Motor neuron (in vitro differentiated cells): ENCODE data around the gene PCNT. TPM values are rescaled to one million over a fixed set of nuclear protein-coding genes. Genes with fewer than 3 reads are reported as not detected.
"Not testable (repeated sequence)": the region's sequence is repeated elsewhere in the genome, so short reads cannot be mapped to it uniquely, and the experiment has no call there.

Experiments used
- ATAC-seq, 8 experiments: fragments of 200-7000 bp; cut with Tn5 transposase; replicated peaks in 6 of 8; 2 replicates each; pipeline ENCODE4 v1.8.0; 2021; ENCODE audit warnings: mild to moderate bottlenecking in 8 of 8, moderate library complexity in 8 of 8
- H3K27ac ChIP-seq, 2 donors: fragments of 250-450 bp; sonication (Bioruptor Pico); 2 replicates each; pipeline ENCODE4 v1.9.0; 2021; ENCODE audit warnings: antibody characterized with exemption in 2 of 2, mild to moderate bottlenecking in 2 of 2, moderate library complexity in 1 of 2
- H3K4me1 ChIP-seq, 2 donors: fragments of 250-450 bp; sonication (Bioruptor Pico); replicated peaks in 1 of 2; 2 replicates each; pipeline ENCODE4 v1.6.1; 2021; ENCODE audit warnings: antibody characterized with exemption in 2 of 2, mild to moderate bottlenecking in 2 of 2, moderate library complexity in 1 of 2
- H3K4me3 ChIP-seq, 5 donors: fragments of 250-450 bp; sonication (Bioruptor Pico); 2 replicates each; pipeline ENCODE4 v1.9.0; 2021; ENCODE audit warnings: antibody characterized with exemption in 5 of 5, mild to moderate bottlenecking in 5 of 5, moderate library complexity in 4 of 5
- WGBS, 10 experiments: fragments of 450-650 bp; shearing (Covaris generic); methylation state at CpG; one replicate each; pipeline ENCODE4 v1.0.0; 2022; 5-methylcytosine and 5-hydroxymethylcytosine counted together
- in situ Hi-C, 9 experiments: fragments of 400-800 bp; cut with MboI; loops; one replicate each; pipeline ENCODE4 v1.15.0; 2021; ENCODE audit warnings: low sequenced_read_pairs in 9 of 9, low pct_unique_long_range_greater_than_20kb in 2 of 9; ENCODE audit not compliant: unreplicated experiment in 9 of 9
- total RNA-seq, 8 experiments: library from RNA; unstranded; fragments of 300-600 nt; gene quantifications; 2 replicates each; pipeline versions ENCODE4 v1.2.3 to v1.2.4, GENCODE V29; 2022

PCNT gene
- total RNA-seq, 8 experiments from 2014 or later = 8.9 to 49.0 (median 14.3) TPM

- H3K27ac ChIP-seq = no peak overlapping the region
- no peak for ATAC-seq
- in situ Hi-C loops = no loop called here
- WGBS, 10 experiments = 80 to 92% (median 83%) methylated on average over 2 to 7 of the region's 15 CpGs; no CpG with 5 or more reads in 3 of the 10 experiments
- no peaks in the 10 kb centered on the region for H3K4me1 ChIP-seq
- H3K4me3 ChIP-seq = no peak overlapping the region
Measured at GRCh38 chr21:46402421-46402820, 78.5 kb downstream of the PCNT start.

- in situ Hi-C loops, H3K4me1 ChIP-seq, H3K27ac ChIP-seq, ATAC-seq, H3K4me3 ChIP-seq: not testable (repeated sequence)
- 69 to 100% (median 97%) methylated on average over 2 to 8 of the region's 47 CpGs; no CpG with 5 or more reads in 4 of the 10 experiments for WGBS, 10 experiments
Measured at GRCh38 chr21:46403234-46403811, 79.4 kb downstream of the PCNT start.

GRCh38 chr21:46404306-46404705, 80.3 kb downstream of the PCNT start:
- no peak overlapping the region for H3K4me3 ChIP-seq
- in situ Hi-C loops = no loop called here
- ATAC-seq = no peak
- no peak overlapping the region for H3K27ac ChIP-seq
- WGBS, 10 experiments = 89 to 100% (median 95%) methylated on average over 2 to 14 of the region's 14 CpGs; no CpG with 5 or more reads in 1 of the 10 experiments
- no peaks in the 10 kb centered on the region for H3K4me1 ChIP-seq

- 75 to 100% (median 92%) methylated on average over 1 to 8 of the region's 8 CpGs for WGBS, 10 experiments
- no peak for ATAC-seq
Measured at GRCh38 chr21:46406001-46406400, 82.0 kb downstream of the PCNT start.

DNA sequence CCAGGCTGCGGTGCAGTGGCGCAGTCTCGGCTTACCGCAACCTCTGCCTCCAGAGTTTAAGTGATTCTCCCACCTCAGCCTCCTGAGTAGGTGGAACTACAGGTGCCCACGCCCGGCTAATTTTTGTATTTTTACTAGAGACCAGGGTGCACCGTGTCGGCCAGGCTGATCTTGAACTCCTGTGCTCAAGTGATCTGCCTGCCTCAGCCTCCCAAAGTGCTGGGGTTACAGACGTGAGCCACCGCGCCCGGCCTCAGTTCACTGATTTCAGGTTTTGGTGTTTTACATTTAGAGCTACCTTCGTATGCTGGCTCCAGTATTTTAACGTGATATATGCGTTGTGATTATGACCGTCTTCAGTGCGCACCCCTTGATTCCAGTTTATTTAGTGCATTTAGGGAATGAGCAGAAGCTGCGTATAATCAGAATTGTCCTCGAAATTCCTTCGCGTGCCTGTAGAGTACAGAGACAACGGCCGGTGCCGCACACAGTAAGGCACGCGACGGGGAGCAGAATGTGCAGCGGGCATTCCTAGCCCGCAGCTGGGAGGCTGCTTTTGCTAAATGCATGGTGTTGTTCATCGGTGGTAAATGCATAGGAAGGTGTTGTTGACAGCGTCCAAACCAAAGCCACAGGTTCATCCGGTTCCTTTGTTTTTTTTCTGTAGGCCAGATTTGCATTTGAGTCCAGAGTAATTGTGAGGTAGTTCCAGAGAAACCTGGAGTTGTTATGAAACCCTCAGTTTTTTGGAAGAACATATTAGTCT, 85.9 kb downstream of the PCNT start:
- Histone ChIP-seq H3K4me1 (no peaks in the 10 kb centered on the region), H3K27ac (no peak overlapping the region), H3K4me3 (no peak overlapping the region)
- 67 to 100% (median 88%) methylated on average over 1 to 26 of the region's 32 CpGs for WGBS, 10 experiments
- ATAC-seq = no peak
- in situ Hi-C loops = no loop called here

More at GRCh38 chr21:46406001-46406400, 82.0 kb downstream of the PCNT start:
- H3K4me1 ChIP-seq = no peaks in the 10 kb centered on the region
- no peak overlapping the region for H3K27ac ChIP-seq
- in situ Hi-C loops = no loop called here
- H3K4me3 ChIP-seq = no peak overlapping the region

DNA sequence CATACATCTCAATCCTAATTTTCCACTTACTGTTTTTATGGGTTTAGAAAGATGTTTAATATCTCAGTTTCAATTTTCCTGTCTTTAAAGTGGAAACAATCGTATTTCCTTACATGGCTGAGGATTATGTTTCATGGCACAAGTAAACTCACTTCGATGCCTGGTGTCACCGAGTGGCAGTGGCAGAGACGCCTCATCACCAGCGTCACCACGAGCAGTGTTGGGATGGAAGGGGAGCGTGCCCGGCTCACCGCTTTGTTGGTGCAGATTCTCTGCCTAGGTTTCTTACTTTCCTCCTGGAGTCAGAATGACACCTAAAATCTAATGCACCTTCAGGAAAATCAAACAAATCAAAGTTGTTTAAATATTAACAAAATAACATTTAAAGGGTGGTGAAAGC, 86.6 kb downstream of the PCNT start:
- no peaks in the 10 kb centered on the region for H3K4me1 ChIP-seq
- WGBS, 10 experiments = 25 to 100% (median 92%) methylated on average over 1 to 9 of the region's 9 CpGs; no CpG with 5 or more reads in 2 of the 10 experiments
- no peak overlapping the region for H3K27ac ChIP-seq
- ATAC-seq = no peak
- no peak overlapping the region for H3K4me3 ChIP-seq
- in situ Hi-C loops = no loop called here

DNA sequence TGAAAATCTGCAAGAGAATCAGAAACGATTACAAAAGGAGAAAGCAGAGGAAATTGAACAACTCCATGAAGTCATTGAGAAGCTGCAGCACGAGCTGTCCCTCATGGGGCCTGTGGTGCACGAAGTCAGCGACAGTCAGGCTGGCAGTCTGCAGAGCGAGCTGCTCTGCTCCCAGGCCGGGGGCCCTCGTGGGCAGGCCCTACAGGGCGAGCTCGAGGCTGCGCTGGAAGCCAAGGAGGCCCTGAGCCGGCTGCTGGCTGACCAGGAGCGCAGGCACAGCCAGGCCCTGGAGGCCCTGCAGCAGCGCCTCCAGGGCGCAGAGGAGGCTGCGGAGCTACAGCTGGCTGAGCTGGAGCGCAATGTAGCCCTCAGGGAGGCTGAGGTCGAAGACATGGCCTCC, 87.3 kb downstream of the PCNT start:
- H3K4me1 ChIP-seq = no peaks in the 10 kb centered on the region
- ATAC-seq = peak in 2 of 8 experiments; percentile 30 to 46
- WGBS, 10 experiments = 45 to 100% (median 86%) methylated on average over 1 to 8 of the region's 17 CpGs; no CpG with 5 or more reads in 3 of the 10 experiments
- in situ Hi-C loops = no loop called here
- H3K27ac ChIP-seq = no peak overlapping the region
- no peak overlapping the region for H3K4me3 ChIP-seq

- Histone ChIP-seq H3K4me1 (no peaks in the 10 kb centered on the region), H3K27ac (no peak overlapping the region), H3K4me3 (no peak overlapping the region)
- in situ Hi-C loops = no loop called here
- WGBS, 10 experiments = 73 to 100% (median 100%) methylated on average over 1 to 2 of the region's 31 CpGs; no CpG with 5 or more reads in 5 of the 10 experiments
- no peak for ATAC-seq
Measured at GRCh38 chr21:46411691-46412090, 87.7 kb downstream of the PCNT start.

- no peak for ATAC-seq
- in situ Hi-C loops = no loop called here
- Histone ChIP-seq H3K4me1 (no peaks in the 10 kb centered on the region), H3K4me3 (no peak overlapping the region), H3K27ac (no peak overlapping the region)
- WGBS, 10 experiments = 40 to 100% (median 90%) methylated on average over 1 to 4 of the region's 39 CpGs; no CpG with 5 or more reads in 5 of the 10 experiments
Measured at GRCh38 chr21:46412521-46413364, 88.8 kb downstream of the PCNT start.

GRCh38 chr21:46413365-46413696, 89.4 kb downstream of the PCNT start:
- WGBS, 10 experiments = 78 to 92% (median 89%) methylated on average over 3 to 7 of the region's 9 CpGs; no CpG with 5 or more reads in 5 of the 10 experiments
- H3K27ac ChIP-seq = no peak overlapping the region
- in situ Hi-C loops = no loop called here
- no peaks in the 10 kb centered on the region for H3K4me1 ChIP-seq
- no peak for ATAC-seq
- H3K4me3 ChIP-seq = no peak overlapping the region

DNA sequence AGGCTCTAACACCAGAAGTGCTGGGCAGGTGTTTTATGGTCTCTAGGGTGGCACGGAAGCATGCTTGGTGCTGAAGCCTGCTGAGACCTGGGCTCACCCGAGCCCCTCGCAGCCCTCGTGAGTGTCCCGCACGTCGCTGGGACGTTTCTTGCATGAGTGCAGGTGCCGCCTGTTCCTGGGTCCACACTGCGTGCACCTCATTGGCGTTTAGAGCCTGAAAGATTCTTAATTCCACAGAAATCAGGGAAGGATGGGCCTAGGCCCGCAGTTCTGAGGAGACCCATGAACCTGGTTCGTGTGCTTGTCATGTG, 91.0 kb downstream of the PCNT start:
- H3K4me3 ChIP-seq = no peak overlapping the region
- no peak overlapping the region for H3K27ac ChIP-seq
- in situ Hi-C loops = no loop called here
- 90 to 100% (median 97%) methylated on average over 2 to 8 of the region's 13 CpGs; no CpG with 5 or more reads in 2 of the 10 experiments for WGBS, 10 experiments
- no peak for ATAC-seq
- no peaks in the 10 kb centered on the region for H3K4me1 ChIP-seq

- whole genome bisulfite sequencing, 10 experiments = 60% methylated on average over 1 of the region's 20 CpGs; no CpG with 5 or more reads in 9 of the 10 experiments
- no peak overlapping the region for H3K4me3 ChIP-seq
- H3K4me1 ChIP-seq = no peaks in the 10 kb centered on the region
- no peak overlapping the region for H3K27ac ChIP-seq
- in situ Hi-C loops = no loop called here
- ATAC-seq = no peak
Measured at GRCh38 chr21:46416551-46416950, 92.6 kb downstream of the PCNT start.

DNA sequence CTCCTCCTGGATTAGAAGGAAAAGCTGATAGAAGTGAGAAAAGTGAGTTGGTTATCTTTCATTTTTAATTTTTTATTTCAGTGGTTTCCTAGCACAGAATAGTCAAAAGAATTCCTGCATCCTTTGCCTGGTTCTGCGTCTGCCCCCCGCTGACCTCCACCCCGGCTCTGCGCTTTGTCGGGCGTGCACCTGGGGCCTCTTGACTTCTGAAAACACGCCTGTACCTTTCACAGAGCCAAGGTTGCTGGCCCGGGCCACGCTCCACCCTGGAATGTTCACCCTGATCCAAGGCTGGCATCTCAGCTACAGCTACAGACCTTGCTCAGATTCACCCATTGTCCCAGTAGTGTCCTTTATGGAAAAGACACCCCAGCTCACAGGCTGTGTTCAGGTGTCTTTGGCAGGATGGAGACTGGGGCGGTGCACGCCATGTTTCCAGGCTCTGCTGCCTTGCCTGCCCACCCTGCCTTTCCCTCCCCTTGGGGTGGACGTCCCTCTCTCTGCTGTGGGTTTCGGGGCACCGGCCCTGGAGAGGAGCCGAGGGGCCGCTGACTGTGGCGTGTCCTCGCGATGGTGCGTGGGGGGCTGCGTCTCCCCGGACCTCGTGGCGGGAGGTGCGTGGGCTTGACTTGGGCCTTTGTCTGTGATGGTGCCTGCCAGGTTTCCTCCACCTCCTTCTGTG, 94.5 kb downstream of the PCNT start:
- Histone ChIP-seq H3K4me1 (no peaks in the 10 kb centered on the region), H3K27ac (no peak overlapping the region), H3K4me3 (no peak overlapping the region)
- in situ Hi-C loops = no loop called here
- WGBS, 10 experiments = 70 to 100% (median 95%) methylated on average over 1 to 19 of the region's 25 CpGs; no CpG with 5 or more reads in 4 of the 10 experiments
- no peak for ATAC-seq
